NCI-H460 (cell line): ENCODE results near the gene OIT3. TPM values are rescaled to one million over a fixed set of nuclear protein-coding genes. Genes with fewer than 3 reads are reported as not detected.

ENCODE experiments used
- DNase-seq: peaks from one replicate; pipeline ENCODE4 v3.0.0-alpha.2; 2016; ENCODE audit warnings: low read depth; ENCODE audit errors: extremely low read depth
- polyA plus RNA-seq: library from polyadenylated mRNA; depleted of rRNA; stranded (reverse); fragments of >200 nt; gene quantifications from 2 replicates; pipeline ENCODE4 v1.2.3, GENCODE V29; 2014; cell fraction: nucleus; rRNA removed
- total RNA-seq: library from RNA; depleted of rRNA; stranded (reverse); fragments of >200 nt; shearing (Covaris generic); gene quantifications from 2 replicates; pipeline ENCODE4 v1.2.3, GENCODE V29; 2014; rRNA removed

OIT3 gene
- total RNA-seq, result not detected in 2 replicates
- not detected in 2 replicates for polyA plus RNA-seq

DNA sequence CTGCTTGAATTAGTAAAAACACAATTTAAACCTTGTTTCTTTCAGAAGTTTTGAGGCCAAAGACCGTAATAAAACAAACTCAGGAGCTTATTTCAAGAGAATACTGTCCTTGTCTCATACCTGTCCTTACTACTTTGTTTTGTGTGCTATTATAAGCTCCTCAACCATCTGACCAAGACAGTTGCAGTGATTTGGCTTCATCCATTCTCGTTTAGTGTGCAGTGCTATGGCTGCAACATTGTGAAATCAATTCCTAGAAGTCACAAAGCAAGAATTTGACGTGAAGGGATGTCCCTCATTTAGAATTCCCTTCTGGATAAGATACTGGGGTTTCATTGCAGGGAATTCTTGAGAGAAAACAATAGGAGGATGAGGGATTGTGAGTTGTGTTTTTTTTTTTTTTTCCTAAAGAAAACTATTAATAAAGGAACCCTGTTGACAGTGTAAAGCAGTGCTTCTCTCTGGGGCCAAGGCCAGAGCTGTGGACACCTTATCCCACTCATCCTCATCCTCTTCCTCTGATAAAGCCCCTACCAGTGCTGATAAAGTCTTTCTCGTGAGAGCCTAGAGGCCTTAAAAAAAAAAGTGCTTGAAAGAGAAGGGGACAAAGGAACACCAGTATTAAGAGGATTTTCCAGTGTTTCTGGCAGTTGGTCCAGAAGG, at the start of gene OIT3:
Gene OIT3, plus strand, starts transcription at position 604 of the 663 bp plus-strand sequence. CDS start 60 bp downstream, outside the sequence.
- DNase-seq, result no peak

- DNase-seq, result no peak
These were observed 47.3 kb upstream of the OIT3 start for GRCh38 chr10:72846238-72846637.

DNA sequence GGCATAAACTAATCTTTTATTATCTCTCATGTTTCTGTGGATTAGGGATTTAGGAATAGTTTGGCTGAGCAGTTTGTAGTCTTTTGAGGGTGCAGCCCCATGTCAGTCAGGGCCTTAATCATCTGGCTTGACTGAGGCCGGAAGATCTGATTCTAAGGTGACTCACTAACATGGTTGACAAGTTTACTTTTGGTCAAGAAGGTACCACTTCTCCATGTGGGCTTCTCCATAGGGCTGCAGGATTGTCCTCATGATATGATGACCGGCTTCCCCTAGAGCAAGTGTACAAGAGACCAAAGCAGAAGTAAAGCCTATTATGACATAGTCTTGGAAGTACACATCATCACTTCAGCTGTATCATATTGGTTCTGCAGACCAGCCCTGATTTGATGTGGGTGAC, 45.9 kb upstream of the OIT3 start:
- DNase-seq, result no peak

DNA sequence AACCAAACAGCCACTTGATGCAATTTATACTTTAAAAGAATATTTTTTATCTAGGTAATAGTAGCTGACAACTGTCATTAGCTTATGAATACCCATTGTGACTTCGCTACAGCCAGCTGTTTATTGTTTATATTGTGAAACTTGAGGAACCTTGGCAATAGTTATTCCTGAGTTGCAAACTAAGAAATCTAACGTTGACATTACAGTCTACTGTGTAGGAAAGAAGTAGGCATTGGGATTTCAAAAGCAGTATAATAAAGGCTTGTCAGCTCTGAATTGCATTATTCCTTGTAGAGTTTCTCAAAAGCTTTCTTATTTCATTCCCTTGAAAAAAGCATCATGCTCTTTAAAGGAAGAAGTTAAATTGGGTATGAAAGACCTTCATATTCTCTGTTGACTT, 42.7 kb upstream of the OIT3 start:
- DNase-seq, result no peak

DNA sequence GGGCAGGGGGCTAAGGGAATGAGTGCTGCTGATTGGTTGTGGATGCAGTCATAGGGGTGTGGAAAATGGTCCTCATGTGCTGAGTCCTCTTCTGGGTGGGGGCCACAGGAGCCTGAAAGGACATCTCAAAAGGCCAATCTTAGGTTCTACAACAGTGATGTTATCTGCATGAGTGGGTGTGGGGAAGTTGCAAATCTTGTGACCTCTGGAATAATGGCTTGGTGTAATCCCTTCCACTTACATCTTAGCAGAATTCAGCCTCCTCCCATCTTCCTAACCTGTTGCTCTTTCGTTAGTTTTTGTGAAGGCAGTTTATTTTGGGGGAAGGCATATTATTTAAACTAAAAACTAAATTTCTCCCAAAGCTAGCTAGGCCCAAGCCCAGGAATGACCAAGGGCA, 42.0 kb upstream of the OIT3 start:
- DNase-seq, result no peak

- DNase-seq, result no peak
These were observed 41.0 kb upstream of the OIT3 start for GRCh38 chr10:72852508-72852907.

DNA sequence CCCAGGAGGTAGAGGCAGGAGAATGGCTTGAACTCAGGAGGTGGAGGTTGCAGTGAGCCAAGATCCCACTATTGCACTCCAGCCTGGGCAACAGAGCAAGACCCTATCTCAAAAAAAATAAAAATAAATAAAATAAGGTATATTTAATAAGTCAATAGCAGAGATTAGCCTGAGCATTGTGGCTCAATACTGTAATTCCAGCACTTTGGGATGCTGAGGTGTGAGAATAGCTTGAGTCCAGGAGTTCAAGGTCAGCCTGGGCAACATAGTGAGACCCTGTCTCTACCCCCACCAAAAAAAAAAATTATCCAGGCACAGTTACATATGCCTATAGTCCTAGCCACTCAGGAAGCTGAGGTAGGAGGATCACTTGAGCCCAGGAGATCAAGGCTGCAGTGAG, 38.4 kb upstream of the OIT3 start:
- no peak for DNase-seq

DNA sequence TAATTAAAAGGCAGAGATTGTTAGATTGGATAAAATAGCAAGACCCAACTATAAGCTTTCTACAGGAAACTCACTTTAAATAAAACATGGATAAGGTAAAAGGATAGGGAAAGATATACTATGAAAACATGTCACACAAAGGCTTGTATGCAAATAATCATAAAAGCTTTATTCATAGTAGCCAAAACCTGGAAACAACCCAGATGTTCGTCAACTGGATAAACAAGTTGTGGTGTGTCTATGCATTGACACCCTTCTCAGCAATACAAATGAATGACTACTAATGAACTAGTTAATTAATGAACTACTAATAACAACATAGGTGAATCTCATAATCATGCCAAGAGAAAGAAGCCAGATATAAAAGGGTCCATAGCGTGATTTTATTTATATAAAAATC, 37.7 kb upstream of the OIT3 start:
- DNase-seq, result no peak

GRCh38 chr10:72858067-72858466, 35.5 kb upstream of the OIT3 start:
- DNase-seq, result no peak

DNA sequence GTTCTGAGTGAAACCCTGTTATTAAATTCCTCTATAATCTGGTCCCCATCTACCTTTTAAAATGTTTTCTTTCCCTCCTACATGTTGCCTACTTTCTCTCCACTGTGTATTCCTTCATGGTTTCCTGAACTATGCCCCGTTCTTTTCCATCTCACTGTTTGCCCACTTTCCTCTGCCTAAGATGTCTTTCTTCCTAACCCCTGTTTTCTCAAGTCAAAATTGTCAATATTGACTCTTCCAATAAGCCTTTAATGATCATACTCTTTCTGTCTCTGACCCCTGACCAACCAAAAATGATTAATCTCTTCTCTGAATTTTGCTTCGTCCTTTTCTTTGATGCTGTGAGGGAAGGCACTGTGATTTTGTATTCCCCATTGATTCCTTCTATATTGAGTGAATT, 30.6 kb upstream of the OIT3 start:
- DNase-seq, result no peak

DNA sequence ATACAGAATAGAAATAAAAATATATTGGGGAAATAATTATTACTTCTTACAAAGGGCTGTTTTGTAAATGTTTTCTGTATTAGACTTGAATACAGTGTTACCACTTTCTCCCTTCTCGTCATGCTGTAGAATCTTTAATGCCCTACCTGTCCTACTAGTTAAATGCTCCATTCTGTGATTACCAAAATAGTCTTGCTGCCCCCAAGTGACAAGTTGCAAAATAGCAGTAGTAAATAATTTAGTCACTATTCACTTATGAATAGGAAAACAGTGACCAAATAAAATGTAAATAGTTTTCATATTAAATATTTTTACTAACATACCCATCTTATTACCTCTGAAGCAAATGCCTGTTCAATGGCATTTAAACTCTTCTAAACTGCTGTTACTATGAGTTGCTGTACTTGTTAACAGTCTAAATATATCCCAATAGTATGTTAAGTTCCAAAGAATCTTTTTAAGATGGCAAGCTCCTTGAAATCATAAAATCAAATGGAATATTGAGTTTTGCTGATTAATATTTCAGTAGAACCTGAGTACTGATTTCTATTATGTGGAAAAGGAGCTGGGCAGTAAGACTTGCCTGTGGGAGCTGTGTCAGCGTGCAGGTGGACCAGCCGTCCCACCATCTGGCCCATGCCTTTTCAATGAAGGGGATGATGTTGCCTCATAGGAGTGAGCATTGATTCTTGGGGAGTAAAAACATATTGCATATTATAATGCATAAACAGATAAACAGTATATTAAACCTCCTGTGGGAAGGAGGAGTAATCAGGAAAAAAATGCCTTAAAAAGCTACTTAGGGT, 18.1 kb upstream of the OIT3 start:
- DNase-seq, result peak; percentile 34

DNA sequence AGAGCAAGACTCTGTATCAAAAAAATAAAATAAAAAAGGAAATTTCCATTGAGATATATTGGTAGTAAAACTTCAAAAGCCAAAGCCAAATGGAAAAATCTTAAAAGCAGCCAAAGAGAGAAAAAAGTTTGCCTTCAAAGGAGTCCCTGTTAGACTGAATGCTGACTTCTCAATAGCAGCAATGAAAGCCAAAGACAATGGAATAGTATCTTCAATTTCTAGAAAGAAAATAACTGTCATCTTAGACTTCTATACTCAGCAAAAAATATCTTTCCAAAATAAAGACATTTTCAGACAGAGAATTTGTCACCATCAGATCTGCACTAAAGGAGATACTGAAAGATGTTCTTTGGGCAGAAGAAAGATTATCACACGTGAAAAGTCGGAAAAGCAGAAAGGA, 14.3 kb upstream of the OIT3 start:
- DNase-seq, result no peak

DNA sequence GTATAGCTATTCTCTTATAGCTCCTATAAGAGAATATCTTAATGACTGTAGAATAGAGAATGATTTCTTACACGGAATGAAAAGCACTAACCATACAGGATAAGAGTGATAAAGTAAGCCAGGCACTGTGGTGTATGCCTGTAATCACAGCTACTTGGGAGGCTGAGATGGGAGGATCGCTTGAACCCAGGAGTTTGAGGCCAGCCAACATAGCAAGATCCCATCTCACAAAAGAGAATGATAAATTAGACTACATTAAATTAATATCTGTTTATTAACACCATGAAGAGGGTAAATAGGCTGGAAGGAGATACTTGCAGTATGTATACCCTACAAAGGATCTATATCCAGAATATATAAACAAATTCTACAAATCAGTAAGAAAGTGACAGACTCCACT, 12.2 kb upstream of the OIT3 start:
- DNase-seq, result no peak

GRCh38 chr10:72883861-72884260, 9.7 kb upstream of the OIT3 start:
- no peak for DNase-seq

- DNase-seq, result no peak
These were observed 7.6 kb upstream of the OIT3 start for GRCh38 chr10:72885953-72886352.

DNA sequence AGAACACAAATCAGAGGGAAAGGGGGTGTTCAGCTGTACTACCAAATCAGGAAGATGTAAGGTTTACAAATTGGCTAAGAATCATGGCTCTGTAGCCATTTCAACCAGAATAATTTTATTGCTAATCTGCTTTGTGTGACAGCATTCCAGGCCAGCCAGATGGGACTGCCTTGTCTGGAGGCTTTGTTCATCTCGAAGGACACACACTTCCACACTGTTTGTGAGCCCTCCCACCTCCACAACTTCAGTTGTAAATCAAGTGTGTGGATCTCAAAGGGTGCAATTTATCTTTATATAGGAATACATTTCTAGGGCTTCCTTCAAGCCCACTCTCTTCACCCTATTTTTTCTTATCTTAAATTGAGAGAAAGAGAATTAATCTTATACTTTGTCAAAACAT, 6.9 kb upstream of the OIT3 start:
- no peak for DNase-seq

DNA sequence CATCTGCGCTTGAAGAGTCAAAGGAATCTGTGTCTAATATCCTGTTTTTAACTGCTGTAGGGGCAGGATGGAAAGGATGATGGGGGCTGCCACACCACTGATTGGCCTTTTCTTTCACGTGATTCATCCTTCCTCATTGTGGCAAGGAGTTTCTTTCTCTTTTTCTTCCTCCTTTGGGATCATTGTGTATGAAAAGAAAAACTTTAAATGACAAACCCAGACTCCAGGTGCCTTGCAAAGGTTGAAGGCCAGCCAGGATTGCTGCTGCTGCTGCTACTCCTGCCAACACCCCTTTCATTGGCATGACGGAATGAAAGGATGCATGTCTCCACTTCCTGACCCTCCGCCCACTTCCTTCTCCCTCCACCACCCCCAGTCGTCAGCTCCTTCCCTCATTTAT, 6.5 kb upstream of the OIT3 start:
- no peak for DNase-seq

GRCh38 chr10:72888151-72888638, 5.3 kb upstream of the OIT3 start:
- no peak for DNase-seq

DNA sequence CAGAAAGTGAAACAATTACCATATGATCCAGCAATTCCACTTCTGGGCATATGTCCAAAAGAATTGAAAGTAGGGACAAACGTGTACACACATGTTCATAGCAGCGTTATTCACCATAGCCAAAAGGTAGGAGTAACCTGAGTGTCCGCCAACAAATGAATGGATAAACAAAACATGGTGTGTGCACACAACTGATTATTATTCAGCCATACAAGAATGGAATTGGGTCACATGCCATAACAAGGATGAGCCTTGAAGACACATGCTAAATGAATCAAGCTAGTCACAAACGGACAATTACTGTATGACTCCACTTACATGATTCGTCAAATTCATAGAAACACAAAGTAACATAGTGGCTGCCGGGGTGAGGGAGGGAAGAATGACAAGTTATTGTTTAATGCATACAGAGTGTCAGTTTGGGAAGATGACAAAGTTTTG, 4.1 kb upstream of the OIT3 start:
- DNase-seq, result no peak

DNA sequence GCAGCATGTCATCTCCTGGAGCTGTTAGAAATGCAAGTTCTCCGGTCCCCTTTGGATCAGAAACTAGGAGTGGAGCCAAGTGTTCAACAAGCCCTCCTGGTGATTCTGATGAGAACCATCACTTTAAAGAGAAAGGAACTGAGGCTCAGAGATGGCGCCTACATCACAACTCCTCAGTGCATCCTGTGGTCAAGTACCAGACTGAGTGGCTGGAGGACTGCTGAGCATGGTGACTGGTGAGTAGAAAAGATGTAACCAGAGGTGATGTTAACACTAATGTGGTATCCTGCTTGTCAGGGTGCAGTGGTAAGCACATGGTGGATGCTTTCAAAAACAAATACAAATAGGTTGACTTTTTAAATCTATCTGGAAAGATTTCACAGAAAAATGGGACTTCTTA, 3.5 kb upstream of the OIT3 start:
- no peak for DNase-seq

GRCh38 chr10:72895236-72895850, 1.8 kb downstream of the OIT3 start:
- DNase-seq, result no peak

GRCh38 chr10:72898616-72899015, 5.1 kb downstream of the OIT3 start:
- no peak for DNase-seq
